Gastrocnemius medialis (tissue), 4 donors: ENCODE measurements around the gene ERCC4.

Experiments used
- POLR2A ChIP-seq, 2 donors: fragments of 450-650 bp; IDR thresholded peaks; one replicate each; pipeline ENCODE4 v1.6.1; 2017; ENCODE audit warnings: antibody characterized with exemption in 2 of 2, mild to moderate bottlenecking in 2 of 2, moderate library complexity in 2 of 2
- TF ChIP-seq, protein P1 (sequence below), 5 experiments: fragments of 450-650 bp in 3 of 5; fragments of 200-600 bp in 2 of 5; sonication (generic) in 2 of 5; IDR thresholded peaks in 4 of 5; conservative IDR thresholded peaks in 1 of 5; 1 replicate in 4 of 5; 2 replicates in 1 of 5; pipeline ENCODE4 v1.5.1; 2016 to 2019; ENCODE audit warnings: antibody characterized with exemption in 5 of 5, mild to moderate bottlenecking in 3 of 5, moderate library complexity in 3 of 5

DNA sequence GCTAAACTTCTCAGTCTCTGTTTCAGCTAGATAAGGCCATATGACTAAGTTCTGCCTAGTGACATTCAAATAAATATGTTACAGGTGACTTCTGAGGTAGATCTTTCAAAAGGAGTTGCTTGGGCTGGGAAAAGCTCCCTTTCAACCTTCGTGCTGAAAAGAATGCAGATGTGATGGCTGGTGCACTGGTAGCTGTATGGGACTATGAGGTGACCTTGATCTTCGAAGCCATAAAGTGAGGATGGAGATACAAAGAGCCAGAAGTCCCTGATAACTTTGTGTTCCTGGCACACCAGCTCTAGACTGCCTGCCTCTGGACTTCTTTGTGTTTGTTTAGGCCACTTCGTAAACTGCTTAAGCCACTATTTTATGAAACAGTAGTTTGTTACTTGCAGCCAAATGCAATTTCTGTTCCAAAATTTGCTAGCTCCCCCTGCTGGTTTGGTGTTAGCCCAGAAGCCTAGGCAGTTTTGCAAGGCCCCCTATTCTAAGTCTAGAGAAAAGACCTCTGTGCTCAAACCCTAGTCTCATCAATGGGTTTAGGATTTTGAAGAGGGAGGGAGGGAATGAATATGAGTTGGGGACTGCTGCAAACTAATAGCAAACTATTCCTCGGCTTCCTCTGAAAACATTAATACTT lies 23.3 kb upstream of the ERCC4 start:
- TF ChIP-seq, protein P1, sequence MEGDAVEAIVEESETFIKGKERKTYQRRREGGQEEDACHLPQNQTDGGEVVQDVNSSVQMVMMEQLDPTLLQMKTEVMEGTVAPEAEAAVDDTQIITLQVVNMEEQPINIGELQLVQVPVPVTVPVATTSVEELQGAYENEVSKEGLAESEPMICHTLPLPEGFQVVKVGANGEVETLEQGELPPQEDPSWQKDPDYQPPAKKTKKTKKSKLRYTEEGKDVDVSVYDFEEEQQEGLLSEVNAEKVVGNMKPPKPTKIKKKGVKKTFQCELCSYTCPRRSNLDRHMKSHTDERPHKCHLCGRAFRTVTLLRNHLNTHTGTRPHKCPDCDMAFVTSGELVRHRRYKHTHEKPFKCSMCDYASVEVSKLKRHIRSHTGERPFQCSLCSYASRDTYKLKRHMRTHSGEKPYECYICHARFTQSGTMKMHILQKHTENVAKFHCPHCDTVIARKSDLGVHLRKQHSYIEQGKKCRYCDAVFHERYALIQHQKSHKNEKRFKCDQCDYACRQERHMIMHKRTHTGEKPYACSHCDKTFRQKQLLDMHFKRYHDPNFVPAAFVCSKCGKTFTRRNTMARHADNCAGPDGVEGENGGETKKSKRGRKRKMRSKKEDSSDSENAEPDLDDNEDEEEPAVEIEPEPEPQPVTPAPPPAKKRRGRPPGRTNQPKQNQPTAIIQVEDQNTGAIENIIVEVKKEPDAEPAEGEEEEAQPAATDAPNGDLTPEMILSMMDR (IDR thresholded peaks at IDR 0.05 in 4 of 5, conservative IDR thresholded peaks at IDR 0.05 in 1 of 5) = no peak
- no peak for TF ChIP-seq POLR2A (IDR thresholded peaks at IDR 0.05)
